Uterus (tissue), 4 donors: ENCODE results near the gene RXRG. TPM values are rescaled to one million over a fixed set of nuclear protein-coding genes. Genes with fewer than 3 reads are reported as not detected.

Source experiments
- DNase-seq, 2 donors: peaks; one replicate each; pipeline ENCODE4 v3.0.0-alpha.2; 2019 to 2020
- H3K27ac ChIP-seq, 2 donors: fragments of 200-600 bp; sonication (generic); 1 replicate in 1 of 2; 2 replicates in 1 of 2; pipeline ENCODE4 v1.5.1; 2016 to 2018
- H3K27me3 ChIP-seq, 2 donors: fragments of 200-600 bp; sonication (generic); one replicate each; pipeline ENCODE4 v1.5.1; 2018 to 2019; ENCODE audit warnings: control low read depth in 1 of 2
- H3K36me3 ChIP-seq, 2 donors: fragments of 200-600 bp; sonication (generic); one replicate each; pipeline ENCODE4 v1.5.1; 2019; ENCODE audit warnings: control low read depth in 1 of 2
- H3K4me1 ChIP-seq, 2 donors: fragments of 200-600 bp; sonication (generic); one replicate each; pipeline ENCODE4 v1.5.1; 2018 to 2019; ENCODE audit warnings: control low read depth in 1 of 2
- H3K4me3 ChIP-seq, 2 donors: fragments of 200-600 bp; sonication (generic); 1 replicate in 1 of 2; 2 replicates in 1 of 2; pipeline ENCODE4 v1.5.1; 2018 to 2019; ENCODE audit warnings: mild to moderate bottlenecking in 1 of 2
- H3K9me3 ChIP-seq, 2 donors: fragments of 200-600 bp; sonication (generic); one replicate each; pipeline ENCODE4 v1.5.1; 2019; ENCODE audit warnings: control low read depth in 1 of 2
- CTCF ChIP-seq, 4 experiments: fragments of 200-600 bp in 2 of 4; fragments of 450-650 bp in 2 of 4; sonication (generic) in 2 of 4; IDR thresholded peaks; one replicate each; pipeline ENCODE4 v1.5.1; 2016 to 2019; ENCODE audit warnings: antibody characterized with exemption in 4 of 4, mild to moderate bottlenecking in 2 of 4, moderate library complexity in 1 of 4
- POLR2A ChIP-seq, 2 donors: fragments of 450-650 bp; IDR thresholded peaks; one replicate each; pipeline ENCODE4 v1.6.1; 2016; ENCODE audit warnings: antibody characterized with exemption in 2 of 2, mild to moderate bottlenecking in 1 of 2, moderate library complexity in 1 of 2
- intact Hi-C: fragments of 100-400 bp; cut with DNase I; formaldehyde crosslinking; loops from one replicate; pipeline ENCODE4 v1.15.1; 2023; ENCODE audit warnings: low total_unique reads
- total RNA-seq, 4 donors: library from RNA; depleted of rRNA in 3 of 4; stranded (reverse); fragments of >200 nt in 3 of 4; gene quantifications; one replicate each; pipeline versions ENCODE4 v1.1.0 to v1.2.4, GENCODE V29; 2014 to 2023
- donor health status: DM: yes; HTN: yes; CAD: no.

Gene RXRG
- total RNA-seq, 4 donors from 2014 or later, result under 0.01 to 3.2 (median 0.18) TPM; not detected in 1

- Histone ChIP-seq H3K4me1 (no peaks in the 10 kb centered on the region), H3K9me3 (no peaks in the 10 kb centered on the region), H3K27me3 (no peaks in the 10 kb centered on the region), H3K36me3 (no peaks in the 10 kb centered on the region), H3K4me3 (no peak overlapping the region), H3K27ac (no peak overlapping the region)
- intact Hi-C loops, result no loop called here
- TF ChIP-seq CTCF (IDR thresholded peaks at IDR 0.05) (no peak), POLR2A (IDR thresholded peaks at IDR 0.05) (no peak)
- DNase-seq, result no peak
These were observed 36.4 kb downstream of the RXRG start for GRCh38 chr1:165408518-165408917.

DNA sequence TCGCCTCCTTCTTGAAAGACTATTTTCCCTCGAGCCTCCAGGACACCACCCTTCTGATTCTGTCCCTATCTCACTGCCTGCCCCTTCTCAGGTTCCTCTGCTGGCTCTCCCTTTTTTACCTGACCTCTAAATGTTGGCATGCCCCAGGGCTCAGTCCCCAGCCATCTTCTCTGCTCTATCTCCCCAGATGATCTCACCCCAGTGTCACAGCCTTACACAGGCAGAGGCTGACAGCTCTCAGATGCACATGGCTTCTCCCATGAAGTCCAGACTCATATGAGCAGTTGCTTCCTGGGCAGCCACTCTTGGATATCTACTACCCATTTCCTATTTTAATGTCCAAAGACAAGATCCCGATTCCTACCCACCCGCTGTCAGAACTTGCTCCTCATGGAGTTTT is 37.5 kb downstream of the RXRG start:
- no peak for DNase-seq
- Histone ChIP-seq H3K4me3 (no peak overlapping the region), H3K36me3 (no peaks in the 10 kb centered on the region), H3K9me3 (no peaks in the 10 kb centered on the region), H3K27ac (no peak overlapping the region), H3K4me1 (no peaks in the 10 kb centered on the region), H3K27me3 (no peaks in the 10 kb centered on the region)
- intact Hi-C loops, result no loop called here
- TF ChIP-seq POLR2A (IDR thresholded peaks at IDR 0.05) (no peak), CTCF (IDR thresholded peaks at IDR 0.05) (no peak)

DNA sequence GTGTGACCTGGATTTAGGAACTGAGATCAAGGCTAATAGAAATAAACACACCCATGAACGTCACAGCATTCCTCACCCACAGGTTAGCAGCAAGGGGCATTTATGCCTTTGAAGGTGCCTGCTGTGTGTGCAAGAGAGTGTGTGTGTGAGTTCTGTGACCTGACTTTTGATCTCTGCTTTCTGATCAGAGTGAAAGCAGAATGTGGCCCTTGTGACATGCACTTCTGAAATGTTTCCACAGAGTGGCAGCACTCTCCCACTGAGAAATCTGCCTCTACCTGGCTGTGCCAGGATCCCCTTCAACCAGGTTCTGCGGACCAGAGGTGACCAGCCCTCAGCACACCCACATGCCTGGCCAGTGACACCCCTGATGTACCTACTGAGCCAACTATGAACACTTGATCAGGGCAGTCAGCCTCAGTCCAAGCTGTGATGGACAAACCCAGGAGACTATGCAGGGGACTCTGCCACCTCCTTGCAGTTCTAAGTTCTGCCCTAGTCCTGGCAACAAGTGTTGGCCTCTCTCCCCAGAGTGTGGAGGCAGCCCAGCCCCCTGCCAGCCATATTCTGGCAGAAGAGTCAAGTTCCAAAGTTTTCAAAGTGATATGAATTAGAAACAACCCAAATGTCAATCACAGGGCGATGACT is 41.0 kb downstream of the RXRG start:
- Histone ChIP-seq H3K27ac (no peak overlapping the region), H3K9me3 (no peaks in the 10 kb centered on the region), H3K4me3 (no peak overlapping the region), H3K27me3 (no peaks in the 10 kb centered on the region), H3K4me1 (no peaks in the 10 kb centered on the region), H3K36me3 (no peaks in the 10 kb centered on the region)
- intact Hi-C loops, result no loop called here
- TF ChIP-seq CTCF (IDR thresholded peaks at IDR 0.05) (peak in 3 of 4 experiments; percentile 21 to 54 (median 35)), POLR2A (IDR thresholded peaks at IDR 0.05) (no peak)
- DNase-seq, result no peak

DNA sequence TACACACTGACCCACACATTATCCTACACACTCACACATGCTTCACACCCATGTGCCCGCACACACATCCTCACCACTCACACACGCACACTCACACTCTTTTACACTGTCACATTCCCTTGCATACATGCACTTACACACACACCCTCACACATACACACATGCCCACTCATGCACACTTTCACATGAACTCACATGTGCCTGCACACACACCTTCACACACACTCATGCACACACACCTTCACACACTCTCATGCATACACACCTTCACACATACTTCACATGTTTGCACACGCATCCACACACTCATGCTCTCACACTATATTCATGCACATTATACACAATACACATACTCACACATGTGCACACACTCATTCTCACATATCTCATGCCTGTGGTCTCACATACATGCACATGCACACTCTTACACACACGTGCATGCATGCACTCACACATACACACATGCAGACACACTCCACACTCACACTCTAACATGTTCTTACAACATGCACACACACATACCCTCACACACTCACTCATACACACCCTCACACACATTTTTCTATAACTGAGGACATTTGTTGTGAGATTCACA is 42.3 kb downstream of the RXRG start:
- Histone ChIP-seq H3K27ac (no peak overlapping the region), H3K36me3 (no peaks in the 10 kb centered on the region), H3K4me1 (no peaks in the 10 kb centered on the region), H3K27me3 (no peaks in the 10 kb centered on the region), H3K4me3 (no peak overlapping the region), H3K9me3 (no peaks in the 10 kb centered on the region)
- DNase-seq, result no peak
- TF ChIP-seq POLR2A (IDR thresholded peaks at IDR 0.05) (no peak), CTCF (IDR thresholded peaks at IDR 0.05) (no peak)
- intact Hi-C loops, result no loop called here

GRCh38 chr1:165397944-165398343 is 47.0 kb downstream of the RXRG start:
- intact Hi-C loops, result loop anchor here (5.0 to 10.0 kb wide), 2 partner anchors 194 to 517 kb away; no protein-coding TSS in a partner anchor
- no peaks in the 10 kb centered on the region for H3K4me1 ChIP-seq
- no peak for DNase-seq
- no peak overlapping the region for H3K27ac ChIP-seq
- H3K27me3 ChIP-seq, result no peaks in the 10 kb centered on the region
- no peak overlapping the region for H3K4me3 ChIP-seq
- no peaks in the 10 kb centered on the region for H3K36me3 ChIP-seq
- no peaks in the 10 kb centered on the region for H3K9me3 ChIP-seq
- no peak for TF ChIP-seq POLR2A (IDR thresholded peaks at IDR 0.05)
- TF ChIP-seq CTCF (IDR thresholded peaks at IDR 0.05), result no peak
